Measurements from ENCODE around the gene CLDN19. TPM values are rescaled to one million over a fixed set of nuclear protein-coding genes. Genes with fewer than 3 reads are reported as not detected.

The CLDN19 gene
- total and polyA plus RNA-seq, 8 donors, result 0.37 TPM; not detected in 7

GRCh38 chr1:42733415-42734200 is 6.4 kb downstream of the CLDN19 start:
- H3K36me3 ChIP-seq, result no peaks in the 10 kb centered on the region
- WGBS, 5 donors, result 83 to 91% (median 88%) methylated on average over 11 to 12 of the region's 12 CpGs
- DNase-seq, result no peak
- TF ChIP-seq CTCF (IDR thresholded peaks at IDR 0.05), result no peak
- no peak for TF ChIP-seq EP300 (IDR thresholded peaks at IDR 0.05)
- TF ChIP-seq POLR2A (IDR thresholded peaks at IDR 0.05), result no peak
- no peak for TF ChIP-seq POLR2AphosphoS5 (IDR thresholded peaks at IDR 0.05)
- no peak overlapping the region for H3K4me3 ChIP-seq
- H3K27ac ChIP-seq, result no peak overlapping the region
- H3K9me3 ChIP-seq, result no peaks in the 10 kb centered on the region
- H3K4me1 ChIP-seq, result peaks cover 0 to 10% (median 0%) of the 10 kb centered on the region in 4 donors
- H3K27me3 ChIP-seq, result no peaks in the 10 kb centered on the region
- intact Hi-C loops (cut with DNase I; ENCODE audit: low total_unique reads), result no loop called here

- 78 to 86% (median 82%) methylated on average over 10 of the region's 10 CpGs for WGBS, 5 donors
- H3K4me3 ChIP-seq, result no peak overlapping the region
- intact Hi-C loops (cut with DNase I; ENCODE audit: low total_unique reads), result no loop called here
Observed at GRCh38 chr1:42732126-42732680, 7.8 kb downstream of the CLDN19 start.

GRCh38 chr1:42731585-42731984 is 8.5 kb downstream of the CLDN19 start:
- intact Hi-C loops (cut with DNase I; ENCODE audit: low total_unique reads), result no loop called here
- WGBS, 5 donors, result 55 to 66% (median 62%) methylated on average over 3 of the region's 3 CpGs
- H3K27ac ChIP-seq, result no peak overlapping the region
- no peak for TF ChIP-seq POLR2A (IDR thresholded peaks at IDR 0.05)
- TF ChIP-seq CTCF (IDR thresholded peaks at IDR 0.05), result no peak
- TF ChIP-seq EP300 (IDR thresholded peaks at IDR 0.05), result no peak
- TF ChIP-seq POLR2AphosphoS5 (IDR thresholded peaks at IDR 0.05), result no peak
- no peaks in the 10 kb centered on the region for H3K4me1 ChIP-seq
- H3K9me3 ChIP-seq, result no peaks in the 10 kb centered on the region
- H3K27me3 ChIP-seq, result no peaks in the 10 kb centered on the region
- DNase-seq, result no peak
- H3K36me3 ChIP-seq, result no peaks in the 10 kb centered on the region
- H3K4me3 ChIP-seq, result no peak overlapping the region

More at GRCh38 chr1:42732126-42732680, 7.8 kb downstream of the CLDN19 start:
- TF ChIP-seq POLR2AphosphoS5 (IDR thresholded peaks at IDR 0.05) (no peak), CTCF (IDR thresholded peaks at IDR 0.05) (no peak), POLR2A (IDR thresholded peaks at IDR 0.05) (no peak), EP300 (IDR thresholded peaks at IDR 0.05) (no peak)
- Histone ChIP-seq H3K9me3 (no peaks in the 10 kb centered on the region), H3K27ac (no peak overlapping the region), H3K4me1 (peaks cover 0 to 4% (median 0%) of the 10 kb centered on the region in 4 donors), H3K27me3 (no peaks in the 10 kb centered on the region), H3K36me3 (no peaks in the 10 kb centered on the region)
- no peak for DNase-seq

GRCh38 chr1:42730988-42731387 is 9.0 kb downstream of the CLDN19 start:
- Histone ChIP-seq H3K27ac (no peak overlapping the region), H3K9me3 (no peaks in the 10 kb centered on the region), H3K4me1 (no peaks in the 10 kb centered on the region), H3K4me3 (no peak overlapping the region), H3K27me3 (no peaks in the 10 kb centered on the region), H3K36me3 (no peaks in the 10 kb centered on the region)
- 60 to 72% (median 63%) methylated on average over 4 of the region's 4 CpGs for WGBS, 5 donors
- intact Hi-C loops (cut with DNase I; ENCODE audit: low total_unique reads), result no loop called here
- DNase-seq, result no peak
- TF ChIP-seq EP300 (IDR thresholded peaks at IDR 0.05) (no peak), POLR2A (IDR thresholded peaks at IDR 0.05) (no peak), POLR2AphosphoS5 (IDR thresholded peaks at IDR 0.05) (no peak), CTCF (IDR thresholded peaks at IDR 0.05) (no peak)

Measured in stomach (tissue), 9 donors.